ENCODE data around the gene TRPV4. TPM values are rescaled to one million over a fixed set of nuclear protein-coding genes. Genes with fewer than 3 reads are reported as not detected.

The TRPV4 gene
- total RNA-seq, 4 donors from 2014 or later: 0.39 to 1.6 (median 1.3) TPM; not detected in 1

DNA sequence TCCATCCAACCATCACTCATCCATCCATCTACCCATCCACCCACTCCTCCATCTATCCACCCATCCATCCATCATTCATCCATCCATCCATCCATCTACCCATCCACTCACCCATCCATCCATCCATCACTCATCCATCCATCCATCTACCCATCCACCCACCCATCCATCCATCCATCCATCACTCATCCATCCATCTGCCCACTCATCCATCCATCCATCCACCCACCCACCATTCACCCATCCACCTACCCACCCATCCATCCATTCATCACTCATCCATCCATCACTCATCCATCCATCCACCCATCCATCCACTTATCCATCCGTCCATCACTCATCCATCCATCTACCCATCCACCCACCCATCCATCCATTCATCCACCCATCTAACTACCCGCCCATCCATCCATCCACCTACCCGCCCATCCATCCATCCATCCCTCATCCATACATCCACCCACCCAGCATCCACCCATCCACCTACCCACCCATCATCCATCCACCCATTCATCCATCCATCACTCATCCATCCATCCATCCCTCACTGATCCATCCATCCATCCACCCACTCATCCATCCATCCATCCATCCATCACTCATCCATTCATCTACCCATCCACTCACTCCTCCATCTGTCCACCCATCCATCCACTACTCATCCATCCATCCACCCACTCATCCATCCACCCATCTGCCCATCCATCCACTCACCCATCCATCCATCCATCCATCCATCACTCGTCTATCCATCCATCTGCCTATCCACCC is 24.1 kb downstream of the TRPV4 start:
- TF ChIP-seq POLR2A (IDR thresholded peaks at IDR 0.05): no peak
- TF ChIP-seq, protein P1, sequence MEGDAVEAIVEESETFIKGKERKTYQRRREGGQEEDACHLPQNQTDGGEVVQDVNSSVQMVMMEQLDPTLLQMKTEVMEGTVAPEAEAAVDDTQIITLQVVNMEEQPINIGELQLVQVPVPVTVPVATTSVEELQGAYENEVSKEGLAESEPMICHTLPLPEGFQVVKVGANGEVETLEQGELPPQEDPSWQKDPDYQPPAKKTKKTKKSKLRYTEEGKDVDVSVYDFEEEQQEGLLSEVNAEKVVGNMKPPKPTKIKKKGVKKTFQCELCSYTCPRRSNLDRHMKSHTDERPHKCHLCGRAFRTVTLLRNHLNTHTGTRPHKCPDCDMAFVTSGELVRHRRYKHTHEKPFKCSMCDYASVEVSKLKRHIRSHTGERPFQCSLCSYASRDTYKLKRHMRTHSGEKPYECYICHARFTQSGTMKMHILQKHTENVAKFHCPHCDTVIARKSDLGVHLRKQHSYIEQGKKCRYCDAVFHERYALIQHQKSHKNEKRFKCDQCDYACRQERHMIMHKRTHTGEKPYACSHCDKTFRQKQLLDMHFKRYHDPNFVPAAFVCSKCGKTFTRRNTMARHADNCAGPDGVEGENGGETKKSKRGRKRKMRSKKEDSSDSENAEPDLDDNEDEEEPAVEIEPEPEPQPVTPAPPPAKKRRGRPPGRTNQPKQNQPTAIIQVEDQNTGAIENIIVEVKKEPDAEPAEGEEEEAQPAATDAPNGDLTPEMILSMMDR (IDR thresholded peaks at IDR 0.05): no peak
- H3K27me3 ChIP-seq: no peaks in the 10 kb centered on the region
- no peak overlapping the region for H3K4me3 ChIP-seq (replicated peaks in 1 of 3)
- H3K4me1 ChIP-seq: no peaks in the 10 kb centered on the region
- intact Hi-C loops (cut with DNase I): loop anchor here (5.0 kb wide), 1 partner anchor 73 kb away; the partner anchor contains the start of gene GLTP
- 96 to 97% methylated on average over 4 of the region's 4 CpGs for WGBS, 2 donors
- no peak overlapping the region for H3K27ac ChIP-seq
- no peaks in the 10 kb centered on the region for H3K36me3 ChIP-seq
- H3K9me3 ChIP-seq: no peaks in the 10 kb centered on the region
- DNase-seq: no peak

DNA sequence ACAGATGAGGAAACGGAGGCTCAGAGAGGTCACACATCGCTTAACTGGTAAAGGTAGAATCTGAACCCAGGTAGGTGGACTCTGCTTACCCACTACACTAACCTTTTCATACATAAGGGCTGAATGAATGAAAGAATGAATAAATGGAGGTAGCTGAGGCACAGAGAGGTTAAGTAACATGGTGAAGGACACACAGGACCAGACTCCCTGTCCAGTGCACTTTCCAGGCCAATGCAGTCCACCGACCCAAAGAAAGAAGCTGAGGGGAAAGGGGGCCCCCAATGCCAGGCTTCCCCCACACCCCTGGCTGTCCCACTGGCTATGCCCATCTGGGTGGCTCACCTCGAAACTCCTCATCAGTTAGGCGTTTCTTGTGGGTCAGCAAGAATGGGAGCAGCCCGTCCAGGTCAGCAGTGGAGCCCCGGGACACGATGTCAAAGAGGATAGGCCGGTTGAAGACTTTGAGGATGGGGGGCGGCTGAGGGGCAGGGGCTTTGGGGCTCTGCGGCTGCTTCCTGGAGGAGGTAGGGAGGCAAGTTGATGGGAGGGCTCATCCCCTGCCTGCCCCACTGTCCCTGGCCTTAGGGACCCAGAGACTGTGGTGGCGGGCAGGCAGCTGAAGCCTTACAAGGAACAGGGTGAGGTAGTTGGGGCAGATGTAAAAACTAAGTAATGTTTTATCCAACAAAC is 25.1 kb downstream of the TRPV4 start:
- no peaks in the 10 kb centered on the region for H3K36me3 ChIP-seq
- H3K9me3 ChIP-seq: no peaks in the 10 kb centered on the region
- DNase-seq: no peak
- WGBS, 2 donors: 92 to 95% methylated on average over 12 of the region's 12 CpGs
- no peak overlapping the region for H3K27ac ChIP-seq
- no peaks in the 10 kb centered on the region for H3K27me3 ChIP-seq
- H3K4me3 ChIP-seq (replicated peaks in 1 of 3): no peak overlapping the region
- TF ChIP-seq, protein P1 (IDR thresholded peaks at IDR 0.05): no peak
- TF ChIP-seq POLR2A (IDR thresholded peaks at IDR 0.05): no peak
- no peaks in the 10 kb centered on the region for H3K4me1 ChIP-seq
- intact Hi-C loops (cut with DNase I): loop anchor here (2.0 to 5.0 kb wide), 2 partner anchors 37 to 74 kb away; partner anchors contain the start of gene GLTP

DNA sequence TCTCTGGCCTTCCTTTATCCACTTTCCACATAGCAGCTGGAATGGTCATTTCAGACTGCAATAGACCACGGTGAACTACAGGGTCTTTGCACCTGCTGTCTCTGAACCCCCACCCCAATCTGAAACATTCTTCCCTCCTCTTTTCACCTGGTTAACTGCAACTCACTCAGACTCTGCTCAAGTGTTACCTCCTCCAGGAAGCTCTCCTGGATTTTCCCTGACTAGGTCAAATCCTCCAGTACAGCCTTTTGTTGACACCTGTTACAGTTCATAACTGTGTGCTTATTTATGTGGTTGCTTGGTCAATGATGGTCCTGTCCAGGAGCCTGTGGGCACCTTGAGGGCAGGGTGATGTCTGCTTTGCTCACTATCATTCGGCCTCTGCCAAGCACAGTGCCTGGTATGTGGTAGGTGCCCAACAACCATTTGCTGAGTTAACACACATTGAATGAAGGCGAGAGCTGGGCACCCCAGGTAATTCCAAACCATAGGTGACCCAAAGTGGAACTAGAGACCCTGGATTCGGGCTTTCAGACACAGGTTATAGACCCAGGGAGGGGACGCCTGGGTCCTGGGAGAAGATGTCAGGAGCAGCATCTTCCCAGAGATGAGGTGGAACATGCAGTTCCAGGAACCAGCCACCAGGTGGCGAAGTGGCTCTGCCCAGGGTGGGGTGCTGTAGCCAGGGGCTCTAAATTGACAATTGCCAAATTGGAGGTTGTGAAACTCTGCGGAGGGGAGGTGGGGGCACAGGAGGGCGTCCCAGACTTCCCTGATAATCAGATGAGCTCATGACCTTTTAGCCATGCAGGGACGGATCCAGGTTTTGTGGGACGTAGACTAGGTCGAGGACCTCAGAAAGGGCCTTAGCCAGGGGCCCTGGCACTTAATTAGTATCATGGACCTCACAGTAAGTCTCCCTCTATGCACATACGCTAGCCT is 28.1 kb downstream of the TRPV4 start:
- Histone ChIP-seq H3K9me3 (no peaks in the 10 kb centered on the region), H3K27me3 (no peaks in the 10 kb centered on the region), H3K4me3 (replicated peaks in 1 of 3) (no peak overlapping the region), H3K27ac (no peak overlapping the region), H3K4me1 (no peaks in the 10 kb centered on the region), H3K36me3 (no peaks in the 10 kb centered on the region)
- 32 to 47% methylated on average over 12 of the region's 12 CpGs for WGBS, 2 donors
- intact Hi-C loops (cut with DNase I): loop anchor here (5.0 kb wide), 1 partner anchor 77 kb away; the partner anchor contains the start of gene GLTP
- no peak for TF ChIP-seq POLR2A (IDR thresholded peaks at IDR 0.05)
- TF ChIP-seq, protein P1 (IDR thresholded peaks at IDR 0.05): peak; percentile 73 to 97 (median 88)
- DNase-seq: peak; percentile 56 to 60

DNA sequence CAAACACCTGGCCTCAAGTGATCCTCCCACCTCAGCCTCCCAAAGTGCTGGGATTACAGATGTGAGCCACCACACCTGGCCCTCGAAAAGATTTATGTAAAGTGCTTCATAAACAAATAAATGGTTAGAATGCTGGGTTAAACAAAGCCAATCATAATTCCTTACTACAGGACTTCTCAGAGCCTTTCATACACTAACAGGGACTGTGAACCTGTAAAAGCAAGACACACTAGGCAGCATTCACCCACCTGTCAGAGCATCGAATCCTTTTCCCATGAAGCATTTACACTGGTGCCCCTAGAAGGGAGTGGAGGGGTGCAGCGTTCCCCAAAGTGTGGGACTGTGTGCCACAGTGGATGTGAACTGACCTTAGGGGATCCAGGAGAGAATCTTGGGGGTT is 29.5 kb downstream of the TRPV4 start:
- H3K36me3 ChIP-seq: no peaks in the 10 kb centered on the region
- H3K27me3 ChIP-seq: no peaks in the 10 kb centered on the region
- no peaks in the 10 kb centered on the region for H3K9me3 ChIP-seq
- H3K27ac ChIP-seq: no peak overlapping the region
- H3K4me3 ChIP-seq (replicated peaks in 1 of 3): no peak overlapping the region
- intact Hi-C loops (cut with DNase I): no loop called here
- TF ChIP-seq POLR2A (IDR thresholded peaks at IDR 0.05): no peak
- TF ChIP-seq, protein P1 (IDR thresholded peaks at IDR 0.05): no peak
- WGBS, 2 donors: 87 to 88% methylated on average over 3 of the region's 3 CpGs
- H3K4me1 ChIP-seq: no peaks in the 10 kb centered on the region
- no peak for DNase-seq
